Epithelial cell of alveolus of lung (primary cell): ENCODE data around the gene SLC37A2. TPM values are rescaled to one million over a fixed set of nuclear protein-coding genes. Genes with fewer than 3 reads are reported as not detected.

ENCODE experiments used
- total RNA-seq: library from RNA; depleted of rRNA; stranded (reverse); fragments of >200 nt; gene quantifications from 2 replicates; pipeline ENCODE4 v1.2.1, GENCODE V29; 2015

Gene SLC37A2
- total RNA-seq, result 0.32 and 2.6 TPM in 2 replicates

GRCh38 chr11:125062931-125063428, at the start of gene SLC37A2:
TSS of gene SLC37A2 (plus strand) at chr11:125063305. CDS start at chr11:125063368, 63 bp downstream.

GRCh38 chr11:125111343-125112207, 48.5 kb downstream of the SLC37A2 start, which contains the start of gene TMEM218:
TSS of gene TMEM218 (minus strand) at chr11:125111626. CDS start at chr11:125102241, 9,385 bp downstream.

Other genes with a start within 250 kb of the SLC37A2 start
- 10.9 and 23.5 TPM in 2 replicates for gene ROBO3, start 197.9 kb upstream of the SLC37A2 start, total RNA-seq
- 0.80 and 5.8 TPM in 2 replicates for gene ROBO4, start 165.4 kb upstream of the SLC37A2 start, total RNA-seq
- gene HEPN1, start 144.1 kb upstream of the SLC37A2 start, total RNA-seq, result not detected in 2 replicates
- not detected in 2 replicates for gene HEPACAM, start 127.3 kb upstream of the SLC37A2 start, total RNA-seq
- gene CCDC15, start 109.1 kb upstream of the SLC37A2 start, total RNA-seq, result 1.3 and 2.3 TPM in 2 replicates
- gene TMEM218, start 48.3 kb downstream of the SLC37A2 start, total RNA-seq, result 22.6 and 23.0 TPM in 2 replicates
- 2.6 TPM in 2 replicates for gene PKNOX2, start 101.4 kb downstream of the SLC37A2 start, total RNA-seq